ENCODE results near the gene RIMBP2.

DNA sequence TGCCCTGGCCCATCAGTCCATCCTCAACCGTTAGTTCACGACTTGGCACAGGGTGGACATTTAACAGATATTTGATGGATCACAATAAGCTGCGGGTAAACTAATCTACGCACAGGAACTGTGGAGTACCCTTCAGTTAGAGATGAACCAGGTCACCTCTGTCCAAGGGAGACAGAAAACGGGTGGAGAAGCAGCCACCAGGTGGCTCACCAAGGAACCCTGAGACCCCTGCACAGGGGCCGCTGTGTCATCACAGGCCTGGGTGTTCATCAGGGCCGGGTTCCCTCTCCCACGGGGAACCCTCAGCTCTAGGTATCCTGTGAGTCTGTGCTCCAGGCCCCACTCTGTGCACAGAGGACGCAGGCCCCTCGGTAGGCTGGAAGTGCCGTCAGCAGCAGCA is 256.2 kb downstream of the RIMBP2 start:
- TF ChIP-seq POLR2AphosphoS5 (IDR thresholded peaks at IDR 0.05; ENCODE audit: insufficient read depth in 1 of 2, low read depth in 1 of 2): no peak
- TF ChIP-seq, protein P1, sequence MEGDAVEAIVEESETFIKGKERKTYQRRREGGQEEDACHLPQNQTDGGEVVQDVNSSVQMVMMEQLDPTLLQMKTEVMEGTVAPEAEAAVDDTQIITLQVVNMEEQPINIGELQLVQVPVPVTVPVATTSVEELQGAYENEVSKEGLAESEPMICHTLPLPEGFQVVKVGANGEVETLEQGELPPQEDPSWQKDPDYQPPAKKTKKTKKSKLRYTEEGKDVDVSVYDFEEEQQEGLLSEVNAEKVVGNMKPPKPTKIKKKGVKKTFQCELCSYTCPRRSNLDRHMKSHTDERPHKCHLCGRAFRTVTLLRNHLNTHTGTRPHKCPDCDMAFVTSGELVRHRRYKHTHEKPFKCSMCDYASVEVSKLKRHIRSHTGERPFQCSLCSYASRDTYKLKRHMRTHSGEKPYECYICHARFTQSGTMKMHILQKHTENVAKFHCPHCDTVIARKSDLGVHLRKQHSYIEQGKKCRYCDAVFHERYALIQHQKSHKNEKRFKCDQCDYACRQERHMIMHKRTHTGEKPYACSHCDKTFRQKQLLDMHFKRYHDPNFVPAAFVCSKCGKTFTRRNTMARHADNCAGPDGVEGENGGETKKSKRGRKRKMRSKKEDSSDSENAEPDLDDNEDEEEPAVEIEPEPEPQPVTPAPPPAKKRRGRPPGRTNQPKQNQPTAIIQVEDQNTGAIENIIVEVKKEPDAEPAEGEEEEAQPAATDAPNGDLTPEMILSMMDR (IDR thresholded peaks at IDR 0.05): no peak

Data from vagina (tissue), 2 donors.